ENCODE data around the gene PPP1R3A.
"Not testable (repeated sequence)": the region's sequence is repeated elsewhere in the genome, so short reads cannot be mapped to it uniquely, and the experiment has no call there.

PPP1R3A gene

GRCh38 chr7:113945018-113945938 is 26.5 kb upstream of the PPP1R3A start:
- Histone ChIP-seq H3K36me3 (ENCODE audit: control insufficient read depth, insufficient read depth, low read length) (no peaks in the 10 kb centered on the region), H3K27ac (no peak overlapping the region), H3K4me1 (no peaks in the 10 kb centered on the region), H2AFZ (no peak overlapping the region), H3K4me2 (ENCODE audit: low read length) (no peak overlapping the region), H3K9ac (no peak overlapping the region), H3K4me3 (ENCODE audit: low read depth, low read length) (no peak overlapping the region), H3K27me3 (ENCODE audit: control insufficient read depth, insufficient read depth, low read length) (no peaks in the 10 kb centered on the region), H3K79me2 (no peaks in the 10 kb centered on the region), H3K9me3 (ENCODE audit: control insufficient read depth, low read length) (no peaks in the 10 kb centered on the region)
- TF ChIP-seq CTCF (IDR thresholded peaks at IDR 0.05), result no peak

GRCh38 chr7:113936982-113937381 is 18.2 kb upstream of the PPP1R3A start:
- Histone ChIP-seq H3K9ac (no peak overlapping the region), H3K36me3 (ENCODE audit: control insufficient read depth, insufficient read depth, low read length) (no peaks in the 10 kb centered on the region), H3K9me3 (ENCODE audit: control insufficient read depth, low read length) (no peaks in the 10 kb centered on the region), H3K27me3 (ENCODE audit: control insufficient read depth, insufficient read depth, low read length) (no peaks in the 10 kb centered on the region), H3K79me2 (no peaks in the 10 kb centered on the region), H2AFZ (no peak overlapping the region), H3K4me1 (no peaks in the 10 kb centered on the region), H3K4me2 (ENCODE audit: low read length) (no peak overlapping the region), H3K4me3 (ENCODE audit: low read depth, low read length) (no peak overlapping the region), H3K27ac (no peak overlapping the region)
- TF ChIP-seq CTCF (IDR thresholded peaks at IDR 0.05), result no peak

- no peak overlapping the region for H3K9ac ChIP-seq
- no peak overlapping the region for H3K4me2 ChIP-seq (ENCODE audit: low read length)
- H3K36me3 ChIP-seq (ENCODE audit: control insufficient read depth, insufficient read depth, low read length), result no peaks in the 10 kb centered on the region
- H2AFZ ChIP-seq, result no peak overlapping the region
- no peak for TF ChIP-seq CTCF (IDR thresholded peaks at IDR 0.05)
- no peak overlapping the region for H3K4me3 ChIP-seq (ENCODE audit: low read depth, low read length)
- no peaks in the 10 kb centered on the region for H3K9me3 ChIP-seq (ENCODE audit: control insufficient read depth, low read length)
- H3K27ac ChIP-seq, result no peak overlapping the region
- H3K79me2 ChIP-seq, result no peaks in the 10 kb centered on the region
- H3K27me3 ChIP-seq (ENCODE audit: control insufficient read depth, insufficient read depth, low read length), result no peaks in the 10 kb centered on the region
- no peaks in the 10 kb centered on the region for H3K4me1 ChIP-seq
Measured at GRCh38 chr7:113936535-113936934, 17.7 kb upstream of the PPP1R3A start.

- H3K27me3 ChIP-seq (ENCODE audit: control insufficient read depth, insufficient read depth, low read length); H3K4me2 ChIP-seq (ENCODE audit: low read length); H3K9ac ChIP-seq; H3K9me3 ChIP-seq (ENCODE audit: control insufficient read depth, low read length); H2AFZ ChIP-seq; H3K79me2 ChIP-seq; H3K36me3 ChIP-seq (ENCODE audit: control insufficient read depth, insufficient read depth, low read length); H3K27ac ChIP-seq; H3K4me1 ChIP-seq; H3K4me3 ChIP-seq (ENCODE audit: low read depth, low read length): not testable (repeated sequence)
Measured at GRCh38 chr7:113929389-113929788, 10.6 kb upstream of the PPP1R3A start.

GRCh38 chr7:113928112-113928511 is 9.3 kb upstream of the PPP1R3A start:
- no peak for TF ChIP-seq CTCF (IDR thresholded peaks at IDR 0.05)
- Histone ChIP-seq H3K36me3 (ENCODE audit: control insufficient read depth, insufficient read depth, low read length) (no peaks in the 10 kb centered on the region), H3K4me3 (ENCODE audit: low read depth, low read length) (no peak overlapping the region), H3K27me3 (ENCODE audit: control insufficient read depth, insufficient read depth, low read length) (no peaks in the 10 kb centered on the region), H3K79me2 (no peaks in the 10 kb centered on the region), H2AFZ (no peak overlapping the region), H3K27ac (no peak overlapping the region), H3K9ac (no peak overlapping the region), H3K4me2 (ENCODE audit: low read length) (no peak overlapping the region), H3K9me3 (ENCODE audit: control insufficient read depth, low read length) (no peaks in the 10 kb centered on the region), H3K4me1 (no peaks in the 10 kb centered on the region)

Measured in parathyroid adenoma (tissue), 2 donors.